Stimulated activated CD4-positive, alpha-beta T cell treated with anti-CD3 and anti-CD28 coated beads, Interleukin-15, amount 100 ng/mL, for 48 hours (primary cell): Measurements from ENCODE around the gene SLC37A1.
A peak's percentile ranks its signal among the peaks of the same experiment; 100 is the strongest.
"Not testable (repeated sequence)": the region's sequence is repeated elsewhere in the genome, so short reads cannot be mapped to it uniquely, and the experiment has no call there.

Experiments
- DNase-seq, 2 donors: peaks; one replicate each; pipeline ENCODE4 v3.0.0-alpha.2; 2020; ENCODE audit warnings: low read depth in 2 of 2

Gene SLC37A1

GRCh38 chr21:42594616-42595282 lies 81.1 kb downstream of the SLC37A1 start:
- DNase-seq: no peak

- DNase-seq: no peak
These were observed 81.9 kb downstream of the SLC37A1 start for GRCh38 chr21:42595283-42596187.

GRCh38 chr21:42596657-42597056 lies 83.0 kb downstream of the SLC37A1 start:
- no peak for DNase-seq

- no peak for DNase-seq
These were observed 84.0 kb downstream of the SLC37A1 start for GRCh38 chr21:42597487-42598158.

- DNase-seq: no peak
These were observed 84.6 kb downstream of the SLC37A1 start for GRCh38 chr21:42598159-42598735.

- DNase-seq: no peak
These were observed 85.8 kb downstream of the SLC37A1 start for GRCh38 chr21:42599486-42599885.

GRCh38 chr21:42599962-42600361 lies 86.3 kb downstream of the SLC37A1 start:
- no peak for DNase-seq

GRCh38 chr21:42601656-42602055 lies 88.0 kb downstream of the SLC37A1 start:
- no peak for DNase-seq

- DNase-seq: no peak
These were observed 93.5 kb downstream of the SLC37A1 start for GRCh38 chr21:42607102-42607501.

- no peak for DNase-seq
These were observed 94.0 kb downstream of the SLC37A1 start for GRCh38 chr21:42607525-42608102.

GRCh38 chr21:42608446-42608845 lies 94.8 kb downstream of the SLC37A1 start:
- DNase-seq: no peak

GRCh38 chr21:42609811-42610210 lies 96.2 kb downstream of the SLC37A1 start:
- peak; percentile 45 for DNase-seq

- no peak for DNase-seq
These were observed 98.2 kb downstream of the SLC37A1 start for GRCh38 chr21:42611852-42612251.

- DNase-seq: no peak
These were observed 98.7 kb downstream of the SLC37A1 start for GRCh38 chr21:42612390-42612789.

GRCh38 chr21:42613756-42614155 lies 100.1 kb downstream of the SLC37A1 start:
- no peak for DNase-seq

- DNase-seq: peak; percentile 16 to 23
These were observed 100.7 kb downstream of the SLC37A1 start for GRCh38 chr21:42614396-42614795.

- peak; percentile 54 to 58 for DNase-seq
These were observed 101.2 kb downstream of the SLC37A1 start for GRCh38 chr21:42614811-42615351.

- not testable (repeated sequence) for DNase-seq
These were observed 101.7 kb downstream of the SLC37A1 start for GRCh38 chr21:42615377-42615776.

- DNase-seq: no peak
These were observed 102.3 kb downstream of the SLC37A1 start for GRCh38 chr21:42615924-42616323.

GRCh38 chr21:42616446-42616845 lies 102.8 kb downstream of the SLC37A1 start:
- no peak for DNase-seq

- DNase-seq: no peak
These were observed 103.3 kb downstream of the SLC37A1 start for GRCh38 chr21:42616941-42617340.
